ENCODE measurements around the gene MORN1. TPM values are rescaled to one million over a fixed set of nuclear protein-coding genes. Genes with fewer than 3 reads are reported as not detected.

Gene MORN1
- total RNA-seq, 1 donor from 2014 or later: 24.3 TPM

- no peak overlapping the region for H3K27ac Mint-ChIP-seq
- peaks cover 18% of the 10 kb centered on the region for H3K4me1 Mint-ChIP-seq
- TF ChIP-seq CTCF (IDR thresholded peaks at IDR 0.05; ENCODE audit: unreplicated experiment): no peak
- no peak for DNase-seq (ENCODE audit: low spot score in 2 of 2, unreplicated experiment in 2 of 2)
- H3K36me3 Mint-ChIP-seq: no peaks in the 10 kb centered on the region
- no peaks in the 10 kb centered on the region for H3K9me3 Mint-ChIP-seq
- H3K4me3 Mint-ChIP-seq: no peak overlapping the region
- H3K27me3 Mint-ChIP-seq (ENCODE audit: low read depth): no peaks in the 10 kb centered on the region
Measured at GRCh38 chr1:2340918-2341254, 50.5 kb downstream of the MORN1 start.

GRCh38 chr1:2340086-2340917, 51.1 kb downstream of the MORN1 start:
- no peaks in the 10 kb centered on the region for H3K36me3 Mint-ChIP-seq
- DNase-seq (ENCODE audit: low spot score in 2 of 2, unreplicated experiment in 2 of 2): no peak
- no peak overlapping the region for H3K27ac Mint-ChIP-seq
- no peak overlapping the region for H3K4me3 Mint-ChIP-seq
- H3K27me3 Mint-ChIP-seq (ENCODE audit: low read depth): no peaks in the 10 kb centered on the region
- no peaks in the 10 kb centered on the region for H3K9me3 Mint-ChIP-seq
- no peak for TF ChIP-seq CTCF (IDR thresholded peaks at IDR 0.05; ENCODE audit: unreplicated experiment)
- H3K4me1 Mint-ChIP-seq: peaks cover 21% of the 10 kb centered on the region

GRCh38 chr1:2339206-2340085, 51.9 kb downstream of the MORN1 start:
- Mint-ChIP-seq H3K27me3 (ENCODE audit: low read depth) (no peaks in the 10 kb centered on the region), H3K9me3 (no peaks in the 10 kb centered on the region), H3K4me1 (peaks cover 29% of the 10 kb centered on the region), H3K36me3 (no peaks in the 10 kb centered on the region), H3K4me3 (no peak overlapping the region), H3K27ac (no peak overlapping the region)
- no peak for TF ChIP-seq CTCF (IDR thresholded peaks at IDR 0.05; ENCODE audit: unreplicated experiment)
- DNase-seq (ENCODE audit: low spot score in 2 of 2, unreplicated experiment in 2 of 2): no peak

- Mint-ChIP-seq H3K27me3 (ENCODE audit: low read depth) (no peaks in the 10 kb centered on the region), H3K4me1 (peaks cover 32% of the 10 kb centered on the region), H3K4me3 (no peak overlapping the region), H3K9me3 (no peaks in the 10 kb centered on the region), H3K36me3 (no peaks in the 10 kb centered on the region), H3K27ac (no peak overlapping the region)
- no peak for TF ChIP-seq CTCF (IDR thresholded peaks at IDR 0.05; ENCODE audit: unreplicated experiment)
- no peak for DNase-seq (ENCODE audit: low spot score in 2 of 2, unreplicated experiment in 2 of 2)
Measured at GRCh38 chr1:2337501-2337900, 53.9 kb downstream of the MORN1 start.

- no peaks in the 10 kb centered on the region for H3K9me3 Mint-ChIP-seq
- no peak for DNase-seq (ENCODE audit: low spot score in 2 of 2, unreplicated experiment in 2 of 2)
- peaks cover 32% of the 10 kb centered on the region for H3K4me1 Mint-ChIP-seq
- no peak for TF ChIP-seq CTCF (IDR thresholded peaks at IDR 0.05; ENCODE audit: unreplicated experiment)
- H3K27me3 Mint-ChIP-seq (ENCODE audit: low read depth): no peaks in the 10 kb centered on the region
- H3K27ac Mint-ChIP-seq: no peak overlapping the region
- no peaks in the 10 kb centered on the region for H3K36me3 Mint-ChIP-seq
- no peak overlapping the region for H3K4me3 Mint-ChIP-seq
Measured at GRCh38 chr1:2337081-2337480, 54.3 kb downstream of the MORN1 start.

Data from mesothelial cell of epicardium (in vitro differentiated cells).